K562 (cell line): ENCODE results near the gene SMCO4. TPM values are rescaled to one million over a fixed set of nuclear protein-coding genes. Genes with fewer than 3 reads are reported as not detected.

Experiments
- polyA plus RNA-seq, 8 experiments: library from polyadenylated mRNA; depleted of rRNA in 4 of 8; stranded (reverse) in 5 of 8; unstranded in 3 of 8; fragments of >200 nt; fragmentation: Nextera tagmentation in 2 of 8; fragmentation: Illumina TruSeq in 1 of 8; extraction: Ambion mirVana in 2 of 8; extraction: Trizol in 1 of 8; gene quantifications; 2 replicates each; pipeline versions ENCODE4 v1.2.1 to v1.2.3, GENCODE V29; 2011 to 2014; ENCODE audit warnings: inconsistent platforms in 1 of 8, missing spikeins in 1 of 8
- small RNA-seq: library from RNA; depleted of rRNA; stranded (forward); fragments of <200 nt; gene quantifications from one replicate; pipeline ENCODE3, GENCODE V24; 2014
- total RNA-seq, 7 experiments: library from RNA; depleted of rRNA in 6 of 7; stranded (reverse); fragments of >200 nt in 6 of 7; fragmentation: Illumina TruSeq in 2 of 7; extraction: Trizol in 2 of 7; gene quantifications; 2 replicates each; pipeline versions ENCODE4 v1.2.1 to v1.2.3, GENCODE V29; 2011 to 2021; ENCODE audit warnings: low replicate concordance in 1 of 7

The SMCO4 gene
- total and polyA plus RNA-seq, 9 of the 15 experiments (the other 6 are each of a cell fraction or from before 2014, with no cell fraction given): 1.8 to 27.8 (median 15.3) TPM

Small RNA genes within 50 kb of the gene (small RNA-seq; reads per million reads assigned to genes)
- gene RN7SL223P: not detected

Other genes starting within 250 kb of the SMCO4 start
- gene DEUP1, start 212.6 kb downstream of the SMCO4 start, total RNA-seq (2014; rRNA removed): 5.1 and 6.5 TPM in 2 replicates
- 10.8 and 11.8 TPM in 2 replicates for gene DEUP1, start 212.6 kb downstream of the SMCO4 start, total RNA-seq (2014; rRNA removed; fragmentation: Illumina TruSeq; extraction: Trizol)
- gene DEUP1, start 212.6 kb downstream of the SMCO4 start, total RNA-seq (2015; rRNA removed; fragmentation: Illumina TruSeq; extraction: Trizol): 6.3 and 9.4 TPM in 2 replicates
- 6.4 and 8.6 TPM in 2 replicates for gene DEUP1, start 212.6 kb downstream of the SMCO4 start, total RNA-seq (2021)
- 0.05 and 1.4 TPM in 2 replicates for gene DEUP1, start 212.6 kb downstream of the SMCO4 start, polyA plus RNA-seq (2011; rRNA removed)
- gene DEUP1, start 212.6 kb downstream of the SMCO4 start, polyA plus RNA-seq (2014; fragmentation: Illumina TruSeq; extraction: Trizol): 7.8 and 10.9 TPM in 2 replicates
- 1 to 10 TPM; 7.8 to 9.8 TPM for gene DEUP1, start 212.6 kb downstream of the SMCO4 start, polyA plus RNA-seq (2014; fragmentation: Nextera tagmentation; extraction: Ambion mirVana)
- 7.9 and 9.3 TPM in 2 replicates for gene DEUP1, start 212.6 kb downstream of the SMCO4 start, polyA plus RNA-seq (2014; rRNA removed)
- gene CEP295, start 118.3 kb upstream of the SMCO4 start, total RNA-seq (2014; rRNA removed): 26.5 and 27.1 TPM in 2 replicates
- 41.8 and 47.5 TPM in 2 replicates for gene CEP295, start 118.3 kb upstream of the SMCO4 start, total RNA-seq (2014; rRNA removed; fragmentation: Illumina TruSeq; extraction: Trizol)
- 41.7 and 46.9 TPM in 2 replicates for gene CEP295, start 118.3 kb upstream of the SMCO4 start, total RNA-seq (2015; rRNA removed; fragmentation: Illumina TruSeq; extraction: Trizol)
- gene CEP295, start 118.3 kb upstream of the SMCO4 start, total RNA-seq (2021): 22.1 and 22.2 TPM in 2 replicates
- 28.5 and 31.5 TPM in 2 replicates for gene CEP295, start 118.3 kb upstream of the SMCO4 start, polyA plus RNA-seq (2011; rRNA removed)
- 24.9 and 30.0 TPM in 2 replicates for gene CEP295, start 118.3 kb upstream of the SMCO4 start, polyA plus RNA-seq (2014; fragmentation: Illumina TruSeq; extraction: Trizol)
- 10 to 100 TPM in 1 of 2 experiments, 1 to 10 TPM in 1; 6.0 to 10.9 TPM for gene CEP295, start 118.3 kb upstream of the SMCO4 start, polyA plus RNA-seq (2014; fragmentation: Nextera tagmentation; extraction: Ambion mirVana)
- 16.3 and 22.8 TPM in 2 replicates for gene CEP295, start 118.3 kb upstream of the SMCO4 start, polyA plus RNA-seq (2014; rRNA removed)
- gene TAF1D, start 198.1 kb upstream of the SMCO4 start, total RNA-seq (2014; rRNA removed): 155 and 182 TPM in 2 replicates
- gene TAF1D, start 198.1 kb upstream of the SMCO4 start, total RNA-seq (2014; rRNA removed; fragmentation: Illumina TruSeq; extraction: Trizol): 313 and 326 TPM in 2 replicates
- gene TAF1D, start 198.1 kb upstream of the SMCO4 start, total RNA-seq (2015; rRNA removed; fragmentation: Illumina TruSeq; extraction: Trizol): 301 and 347 TPM in 2 replicates
- 189 and 193 TPM in 2 replicates for gene TAF1D, start 198.1 kb upstream of the SMCO4 start, total RNA-seq (2021)
- gene TAF1D, start 198.1 kb upstream of the SMCO4 start, polyA plus RNA-seq (2011; rRNA removed): 208 and 270 TPM in 2 replicates
- 203 and 250 TPM in 2 replicates for gene TAF1D, start 198.1 kb upstream of the SMCO4 start, polyA plus RNA-seq (2014; fragmentation: Illumina TruSeq; extraction: Trizol)
- 100 to 1,000 TPM; 122 to 123 TPM for gene TAF1D, start 198.1 kb upstream of the SMCO4 start, polyA plus RNA-seq (2014; fragmentation: Nextera tagmentation; extraction: Ambion mirVana)
- 245 and 293 TPM in 2 replicates for gene TAF1D, start 198.1 kb upstream of the SMCO4 start, polyA plus RNA-seq (2014; rRNA removed)
- gene C11orf54, start 198.3 kb upstream of the SMCO4 start, total RNA-seq (2014; rRNA removed): 12.0 and 13.4 TPM in 2 replicates
- 23.1 and 30.5 TPM in 2 replicates for gene C11orf54, start 198.3 kb upstream of the SMCO4 start, total RNA-seq (2014; rRNA removed; fragmentation: Illumina TruSeq; extraction: Trizol)
- gene C11orf54, start 198.3 kb upstream of the SMCO4 start, total RNA-seq (2015; rRNA removed; fragmentation: Illumina TruSeq; extraction: Trizol): 15.3 and 16.8 TPM in 2 replicates
- gene C11orf54, start 198.3 kb upstream of the SMCO4 start, total RNA-seq (2021): 13.1 and 15.6 TPM in 2 replicates
- 26.7 and 33.0 TPM in 2 replicates for gene C11orf54, start 198.3 kb upstream of the SMCO4 start, polyA plus RNA-seq (2011; rRNA removed)
- gene C11orf54, start 198.3 kb upstream of the SMCO4 start, polyA plus RNA-seq (2014; fragmentation: Illumina TruSeq; extraction: Trizol): 24.3 and 25.0 TPM in 2 replicates
- 10 to 100 TPM; 31.5 to 31.7 TPM for gene C11orf54, start 198.3 kb upstream of the SMCO4 start, polyA plus RNA-seq (2014; fragmentation: Nextera tagmentation; extraction: Ambion mirVana)
- gene C11orf54, start 198.3 kb upstream of the SMCO4 start, polyA plus RNA-seq (2014; rRNA removed): 15.9 and 18.3 TPM in 2 replicates
- gene MED17, start 240.9 kb upstream of the SMCO4 start, total RNA-seq (2014; rRNA removed): 29.8 and 30.7 TPM in 2 replicates
- 34.5 and 35.1 TPM in 2 replicates for gene MED17, start 240.9 kb upstream of the SMCO4 start, total RNA-seq (2014; rRNA removed; fragmentation: Illumina TruSeq; extraction: Trizol)
- 31.5 and 32.4 TPM in 2 replicates for gene MED17, start 240.9 kb upstream of the SMCO4 start, total RNA-seq (2015; rRNA removed; fragmentation: Illumina TruSeq; extraction: Trizol)
- gene MED17, start 240.9 kb upstream of the SMCO4 start, total RNA-seq (2021): 34.7 and 35.0 TPM in 2 replicates
- 20.3 and 22.0 TPM in 2 replicates for gene MED17, start 240.9 kb upstream of the SMCO4 start, polyA plus RNA-seq (2011; rRNA removed)
- 22.1 and 26.8 TPM in 2 replicates for gene MED17, start 240.9 kb upstream of the SMCO4 start, polyA plus RNA-seq (2014; fragmentation: Illumina TruSeq; extraction: Trizol)
- gene MED17, start 240.9 kb upstream of the SMCO4 start, polyA plus RNA-seq (2014; fragmentation: Nextera tagmentation; extraction: Ambion mirVana): 1 to 10 TPM; 6.7 to 7.7 TPM
- gene MED17, start 240.9 kb upstream of the SMCO4 start, polyA plus RNA-seq (2014; rRNA removed): 21.5 and 21.7 TPM in 2 replicates